Smooth muscle cell (in vitro differentiated cells): ENCODE results near the gene BARD1. TPM values are rescaled to one million over a fixed set of nuclear protein-coding genes. Genes with fewer than 3 reads are reported as not detected.

Experiments used
- DNase-seq: peaks from one replicate; lab custom pipeline; 2025; ENCODE audit not compliant: unreplicated experiment; lab: John Stamatoyannopoulos, UW
- H2AFZ ChIP-seq: fragments of 200-600 bp; sonication (generic); 2 replicates; pipeline ENCODE4 v1.6.0; 2016; ENCODE audit warnings: antibody characterized with exemption, low read depth, mild to moderate bottlenecking
- H3F3A ChIP-seq: fragments of 200-600 bp; sonication (generic); 2 replicates; pipeline ENCODE4 v1.6.0; 2017; ENCODE audit warnings: antibody characterized with exemption, low read depth
- H3K27ac ChIP-seq: fragments of 200-600 bp; sonication (generic); 2 replicates; pipeline ENCODE4 v1.5.1; 2016; ENCODE audit warnings: low read depth, mild to moderate bottlenecking
- H3K27me3 ChIP-seq: fragments of 200-600 bp; sonication (generic); 2 replicates; pipeline ENCODE4 v1.6.1; 2016; ENCODE audit warnings: low read depth, mild to moderate bottlenecking
- H3K36me3 ChIP-seq: fragments of 200-600 bp; sonication (generic); 2 replicates; pipeline ENCODE4 v1.5.1; 2016; ENCODE audit warnings: low read depth
- H3K4me1 ChIP-seq: fragments of 200-600 bp; sonication (generic); 2 replicates; pipeline ENCODE4 v1.5.1; 2016; ENCODE audit warnings: low read depth
- H3K4me2 ChIP-seq: fragments of 200-600 bp; sonication (generic); 2 replicates; pipeline ENCODE4 v1.6.0; 2016; ENCODE audit warnings: mild to moderate bottlenecking
- H3K4me3 ChIP-seq: fragments of 200-600 bp; sonication (generic); 2 replicates; pipeline ENCODE4 v1.5.1; 2016; ENCODE audit warnings: mild to moderate bottlenecking
- H3K79me2 ChIP-seq: fragments of 200-600 bp; sonication (generic); 2 replicates; pipeline ENCODE4 v1.6.0; 2016; ENCODE audit warnings: low read depth, mild to moderate bottlenecking
- H3K9ac ChIP-seq: fragments of 200-600 bp; sonication (generic); 2 replicates; pipeline ENCODE4 v1.6.0; 2016; ENCODE audit warnings: low read depth
- H3K9me3 ChIP-seq: fragments of 200-600 bp; sonication (generic); replicated peaks from 2 replicates; pipeline ENCODE4 v1.5.1; 2016; ENCODE audit warnings: low read depth
- H4K20me1 ChIP-seq: fragments of 200-600 bp; sonication (generic); 2 replicates; pipeline ENCODE4 v1.6.0; 2016; ENCODE audit warnings: low read depth
- WGBS: methylation state at CpG from one replicate; pipeline ENCODE4 v1.1.7; 2016; ENCODE audit warnings: low lambda C conversion rate; 5-methylcytosine and 5-hydroxymethylcytosine counted together
- polyA plus RNA-seq: library from polyadenylated mRNA; unstranded; fragments of >200 nt; fragmentation: Nextera tagmentation; extraction: Ambion mirVana; gene quantifications from 2 replicates; pipeline ENCODE4 v1.2.1, GENCODE V29; 2016
- total RNA-seq: library from RNA; depleted of rRNA; stranded (reverse); fragments of >200 nt; gene quantifications from 2 replicates; pipeline ENCODE4 v1.2.3, GENCODE V29; 2014
- TF ChIP-seq, protein P1 (sequence below): fragments of 200-600 bp; sonication (generic); IDR thresholded peaks from 2 replicates; pipeline ENCODE4 v1.5.1; 2017; ENCODE audit warnings: borderline replicate concordance, mild to moderate bottlenecking, antibody characterized with exemption; ENCODE audit not compliant: insufficient read depth, poor library complexity, severe bottlenecking

The BARD1 gene
- total and polyA plus RNA-seq, 2 experiments from 2014 or later: 6.0 to 9.9 TPM

DNA sequence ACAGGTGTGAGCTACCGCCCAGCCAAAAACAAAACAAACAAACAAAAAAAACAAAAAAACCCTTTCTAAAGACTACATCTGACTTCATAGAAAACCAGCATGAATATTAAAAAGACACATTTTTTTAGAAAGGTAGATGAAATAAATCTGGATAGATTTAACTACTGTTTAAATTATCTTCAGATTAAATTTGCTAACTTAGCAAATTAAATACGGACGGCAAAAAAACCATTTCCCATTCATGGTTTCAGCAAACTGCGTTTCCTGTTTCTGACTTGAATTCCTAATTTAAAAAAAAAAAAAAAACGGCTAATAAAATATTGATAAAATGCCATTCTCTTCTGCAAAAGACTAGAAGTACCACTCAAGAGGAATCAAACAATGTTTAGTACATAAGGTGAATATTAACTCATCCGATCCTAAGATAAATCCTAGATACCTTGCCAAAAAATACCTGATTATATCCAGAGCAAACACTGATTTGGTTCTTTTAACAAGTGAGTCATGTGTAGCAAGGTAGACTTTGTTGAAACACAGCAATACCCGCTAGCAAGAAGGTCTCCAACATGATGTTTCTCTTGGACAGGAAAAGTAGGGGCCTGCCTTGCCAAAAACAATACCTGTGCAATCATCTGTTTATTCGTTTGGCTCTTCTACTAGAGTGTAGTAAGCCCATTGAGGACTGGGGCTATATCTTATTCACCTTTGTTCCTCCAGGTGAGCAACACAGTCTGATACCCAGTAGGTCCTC, 96.2 kb downstream of the BARD1 start:
- Histone ChIP-seq H3K9ac (no peak overlapping the region), H3K36me3 (no peaks in the 10 kb centered on the region), H3K4me3 (no peak overlapping the region), H2AFZ (no peak overlapping the region), H3K27me3 (no peaks in the 10 kb centered on the region), H4K20me1 (no peaks in the 10 kb centered on the region), H3K4me1 (no peaks in the 10 kb centered on the region), H3K9me3 (no peaks in the 10 kb centered on the region), H3K4me2 (no peak overlapping the region), H3K79me2 (no peaks in the 10 kb centered on the region), H3K27ac (no peak overlapping the region), H3F3A (no peaks in the 10 kb centered on the region)
- DNase-seq: no peak
- TF ChIP-seq, protein P1, sequence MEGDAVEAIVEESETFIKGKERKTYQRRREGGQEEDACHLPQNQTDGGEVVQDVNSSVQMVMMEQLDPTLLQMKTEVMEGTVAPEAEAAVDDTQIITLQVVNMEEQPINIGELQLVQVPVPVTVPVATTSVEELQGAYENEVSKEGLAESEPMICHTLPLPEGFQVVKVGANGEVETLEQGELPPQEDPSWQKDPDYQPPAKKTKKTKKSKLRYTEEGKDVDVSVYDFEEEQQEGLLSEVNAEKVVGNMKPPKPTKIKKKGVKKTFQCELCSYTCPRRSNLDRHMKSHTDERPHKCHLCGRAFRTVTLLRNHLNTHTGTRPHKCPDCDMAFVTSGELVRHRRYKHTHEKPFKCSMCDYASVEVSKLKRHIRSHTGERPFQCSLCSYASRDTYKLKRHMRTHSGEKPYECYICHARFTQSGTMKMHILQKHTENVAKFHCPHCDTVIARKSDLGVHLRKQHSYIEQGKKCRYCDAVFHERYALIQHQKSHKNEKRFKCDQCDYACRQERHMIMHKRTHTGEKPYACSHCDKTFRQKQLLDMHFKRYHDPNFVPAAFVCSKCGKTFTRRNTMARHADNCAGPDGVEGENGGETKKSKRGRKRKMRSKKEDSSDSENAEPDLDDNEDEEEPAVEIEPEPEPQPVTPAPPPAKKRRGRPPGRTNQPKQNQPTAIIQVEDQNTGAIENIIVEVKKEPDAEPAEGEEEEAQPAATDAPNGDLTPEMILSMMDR: no peak
- WGBS: 81% methylated on average over 8 of the region's 8 CpGs

DNA sequence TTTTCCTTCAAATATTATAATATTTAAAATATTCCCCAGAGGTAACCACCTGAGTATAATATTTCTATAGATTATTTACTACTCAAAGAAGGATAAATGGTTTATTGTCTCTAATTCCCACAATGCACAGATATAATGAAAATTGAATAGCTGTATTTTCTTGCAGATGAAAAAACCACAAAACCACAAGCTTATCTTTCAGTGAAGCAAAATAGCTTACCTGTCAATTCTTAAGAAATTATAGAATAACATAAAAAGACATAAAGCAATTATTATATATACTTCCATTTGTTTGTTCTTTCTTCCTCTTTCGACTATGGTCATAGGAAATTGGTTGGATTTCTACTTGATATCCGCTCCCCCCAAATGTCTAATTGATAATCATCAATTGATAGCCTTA, 98.8 kb downstream of the BARD1 start:
- Histone ChIP-seq H3K4me1 (no peaks in the 10 kb centered on the region), H4K20me1 (no peaks in the 10 kb centered on the region), H2AFZ (no peak overlapping the region), H3F3A (no peaks in the 10 kb centered on the region), H3K4me2 (no peak overlapping the region), H3K27me3 (no peaks in the 10 kb centered on the region), H3K4me3 (no peak overlapping the region), H3K36me3 (no peaks in the 10 kb centered on the region), H3K9ac (no peak overlapping the region), H3K9me3 (no peaks in the 10 kb centered on the region), H3K27ac (no peak overlapping the region), H3K79me2 (no peaks in the 10 kb centered on the region)
- DNase-seq: no peak
- TF ChIP-seq, protein P1: no peak
- WGBS: 98% methylated on average over 2 of the region's 2 CpGs

DNA sequence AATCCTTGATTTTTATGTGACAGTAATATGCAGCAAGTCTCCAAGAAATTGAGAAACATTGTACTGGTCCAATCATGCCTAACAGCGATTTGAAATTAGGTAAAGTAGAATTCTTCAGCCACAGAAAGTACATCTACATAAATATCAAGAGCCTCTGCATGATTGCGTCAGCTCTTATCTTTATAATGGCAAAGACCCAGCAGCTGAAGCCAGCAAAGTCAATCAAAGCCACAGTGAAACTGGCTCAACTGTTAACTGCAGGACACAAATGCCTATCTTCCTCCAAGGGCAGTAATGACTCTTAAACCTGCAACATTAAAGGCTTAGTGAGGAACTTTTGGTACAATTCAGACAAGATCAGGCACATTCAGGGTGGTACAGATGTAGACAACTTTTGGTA, 102.5 kb downstream of the BARD1 start:
- no peaks in the 10 kb centered on the region for H3K79me2 ChIP-seq
- H3K4me3 ChIP-seq: no peak overlapping the region
- H2AFZ ChIP-seq: peak overlapping the region; percentile 36
- no peaks in the 10 kb centered on the region for H4K20me1 ChIP-seq
- no peak overlapping the region for H3K4me2 ChIP-seq
- no peaks in the 10 kb centered on the region for H3K4me1 ChIP-seq
- H3K36me3 ChIP-seq: no peaks in the 10 kb centered on the region
- DNase-seq: no peak
- no peak overlapping the region for H3K9ac ChIP-seq
- H3K27ac ChIP-seq: no peak overlapping the region
- no peaks in the 10 kb centered on the region for H3F3A ChIP-seq
- 26% methylated on average over 2 of the region's 2 CpGs for WGBS
- TF ChIP-seq, protein P1: no peak
- no peaks in the 10 kb centered on the region for H3K9me3 ChIP-seq
- no peaks in the 10 kb centered on the region for H3K27me3 ChIP-seq

DNA sequence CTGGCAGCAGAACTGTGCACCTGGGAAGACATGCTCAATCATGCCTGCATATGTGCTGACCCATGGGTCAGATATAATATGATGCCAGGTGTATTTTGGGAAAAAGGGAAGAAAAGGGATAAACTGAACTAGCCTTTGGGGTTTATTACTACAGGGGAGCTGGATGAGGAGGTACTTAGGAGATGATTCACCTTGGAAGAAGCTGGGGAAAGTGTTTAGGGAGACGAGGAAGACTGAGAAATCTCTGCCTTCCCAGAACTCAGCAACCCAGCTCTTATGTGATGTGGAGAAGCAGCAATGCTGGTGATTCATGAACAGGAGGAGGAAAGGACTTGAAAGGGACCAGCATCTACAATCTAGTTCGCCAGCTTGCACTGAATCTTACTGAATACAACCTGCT, 110.2 kb downstream of the BARD1 start:
- Histone ChIP-seq H3K4me1 (no peaks in the 10 kb centered on the region), H3F3A (no peaks in the 10 kb centered on the region), H3K27ac (no peak overlapping the region), H3K9me3 (no peaks in the 10 kb centered on the region), H2AFZ (no peak overlapping the region), H3K4me2 (no peak overlapping the region), H3K4me3 (no peak overlapping the region), H3K79me2 (no peaks in the 10 kb centered on the region), H3K36me3 (no peaks in the 10 kb centered on the region), H3K9ac (no peak overlapping the region), H4K20me1 (no peaks in the 10 kb centered on the region), H3K27me3 (no peaks in the 10 kb centered on the region)
- 26% methylated on average over 2 of the region's 2 CpGs for WGBS
- TF ChIP-seq, protein P1: no peak
- DNase-seq: no peak
